ENCODE data around the gene FOXP2.

The FOXP2 gene

GRCh38 chr7:114627231-114627630 lies 212.6 kb downstream of the FOXP2 start:
- Histone ChIP-seq H4K20me1 (ENCODE audit: insufficient read depth, low read length) (no peaks in the 10 kb centered on the region), H3K9me3 (ENCODE audit: insufficient read depth, low read length) (no peaks in the 10 kb centered on the region), H3K27me3 (ENCODE audit: low read depth, low read length) (no peaks in the 10 kb centered on the region), H3K9ac (ENCODE audit: low read length) (no peak overlapping the region), H3K79me2 (ENCODE audit: low read length) (no peaks in the 10 kb centered on the region), H3K27ac (ENCODE audit: low read length) (no peak overlapping the region), H3K4me2 (ENCODE audit: low read length) (peak overlapping the region; percentile 41), H2AFZ (ENCODE audit: low read depth, low read length) (peak overlapping the region; percentile 32; the same call in 1 of the 2 replicates), H3K36me3 (replicated peaks; ENCODE audit: low read depth, low read length) (no peaks in the 10 kb centered on the region), H3K4me1 (ENCODE audit: low read length) (peaks cover 41% of the 10 kb centered on the region), H3K4me3 (ENCODE audit: low read length) (no peak overlapping the region)
- TF ChIP-seq CTCF (IDR thresholded peaks at IDR 0.05; ENCODE audit: low read depth, low read length) (no peak), EZH2phosphoT487 (IDR thresholded peaks at IDR 0.05; ENCODE audit: low read depth) (no peak)

DNA sequence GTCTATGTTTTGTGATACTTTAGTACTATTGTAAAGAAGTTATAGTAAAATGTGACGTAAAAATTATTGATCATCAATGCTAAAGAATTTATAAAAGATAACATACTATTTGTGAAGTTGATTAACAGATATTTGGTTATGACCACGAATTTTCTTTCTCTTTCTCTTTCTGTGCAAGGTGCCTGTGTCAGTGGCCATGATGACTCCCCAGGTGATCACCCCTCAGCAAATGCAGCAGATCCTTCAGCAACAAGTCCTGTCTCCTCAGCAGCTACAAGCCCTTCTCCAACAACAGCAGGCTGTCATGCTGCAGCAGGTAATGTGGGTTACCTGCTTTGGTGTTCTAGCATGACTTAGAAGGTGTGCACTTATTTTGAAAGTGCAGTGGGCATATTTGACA lies 213.7 kb downstream of the FOXP2 start:
- Histone ChIP-seq H3K4me1 (ENCODE audit: low read length) (peaks cover 42% of the 10 kb centered on the region), H3K27ac (ENCODE audit: low read length) (no peak overlapping the region), H3K4me2 (ENCODE audit: low read length) (0 out of 2 replicates have a peak overlapping the region, but pooled peaks have one; percentile 15), H3K9me3 (ENCODE audit: insufficient read depth, low read length) (no peaks in the 10 kb centered on the region), H3K27me3 (ENCODE audit: low read depth, low read length) (no peaks in the 10 kb centered on the region), H2AFZ (ENCODE audit: low read depth, low read length) (no peak overlapping the region), H3K4me3 (ENCODE audit: low read length) (no peak overlapping the region), H3K9ac (ENCODE audit: low read length) (no peak overlapping the region), H3K79me2 (ENCODE audit: low read length) (no peaks in the 10 kb centered on the region), H4K20me1 (ENCODE audit: insufficient read depth, low read length) (no peaks in the 10 kb centered on the region), H3K36me3 (replicated peaks; ENCODE audit: low read depth, low read length) (no peaks in the 10 kb centered on the region)
- no peak for TF ChIP-seq EZH2phosphoT487 (IDR thresholded peaks at IDR 0.05; ENCODE audit: low read depth)
- TF ChIP-seq CTCF (IDR thresholded peaks at IDR 0.05; ENCODE audit: low read depth, low read length) = no peak

DNA sequence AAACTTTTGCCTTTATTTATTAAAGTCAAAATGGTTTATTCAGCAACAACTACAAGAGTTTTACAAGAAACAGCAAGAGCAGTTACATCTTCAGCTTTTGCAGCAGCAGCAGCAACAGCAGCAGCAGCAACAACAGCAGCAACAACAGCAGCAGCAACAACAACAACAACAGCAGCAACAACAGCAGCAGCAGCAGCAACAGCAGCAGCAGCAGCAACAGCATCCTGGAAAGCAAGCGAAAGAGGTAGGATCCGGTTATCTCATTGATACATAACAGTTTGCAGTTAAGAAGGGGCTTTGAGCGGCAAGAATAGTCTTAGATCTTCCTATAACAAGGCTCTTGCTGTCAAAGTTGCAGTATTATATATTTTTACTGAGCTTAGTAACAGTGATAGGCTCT lies 215.1 kb downstream of the FOXP2 start:
- Histone ChIP-seq H3K4me3 (ENCODE audit: low read length) (no peak overlapping the region), H2AFZ (ENCODE audit: low read depth, low read length) (no peak overlapping the region), H3K4me1 (ENCODE audit: low read length) (peaks cover 42% of the 10 kb centered on the region), H3K27me3 (ENCODE audit: low read depth, low read length) (no peaks in the 10 kb centered on the region), H4K20me1 (ENCODE audit: insufficient read depth, low read length) (no peaks in the 10 kb centered on the region), H3K9ac (ENCODE audit: low read length) (no peak overlapping the region), H3K79me2 (ENCODE audit: low read length) (no peaks in the 10 kb centered on the region), H3K4me2 (ENCODE audit: low read length) (no peak overlapping the region; the same call in 1 of the 2 replicates), H3K9me3 (ENCODE audit: insufficient read depth, low read length) (no peaks in the 10 kb centered on the region), H3K27ac (ENCODE audit: low read length) (no peak overlapping the region), H3K36me3 (replicated peaks; ENCODE audit: low read depth, low read length) (no peaks in the 10 kb centered on the region)
- no peak for TF ChIP-seq CTCF (IDR thresholded peaks at IDR 0.05; ENCODE audit: low read depth, low read length)
- TF ChIP-seq EZH2phosphoT487 (IDR thresholded peaks at IDR 0.05; ENCODE audit: low read depth) = no peak

DNA sequence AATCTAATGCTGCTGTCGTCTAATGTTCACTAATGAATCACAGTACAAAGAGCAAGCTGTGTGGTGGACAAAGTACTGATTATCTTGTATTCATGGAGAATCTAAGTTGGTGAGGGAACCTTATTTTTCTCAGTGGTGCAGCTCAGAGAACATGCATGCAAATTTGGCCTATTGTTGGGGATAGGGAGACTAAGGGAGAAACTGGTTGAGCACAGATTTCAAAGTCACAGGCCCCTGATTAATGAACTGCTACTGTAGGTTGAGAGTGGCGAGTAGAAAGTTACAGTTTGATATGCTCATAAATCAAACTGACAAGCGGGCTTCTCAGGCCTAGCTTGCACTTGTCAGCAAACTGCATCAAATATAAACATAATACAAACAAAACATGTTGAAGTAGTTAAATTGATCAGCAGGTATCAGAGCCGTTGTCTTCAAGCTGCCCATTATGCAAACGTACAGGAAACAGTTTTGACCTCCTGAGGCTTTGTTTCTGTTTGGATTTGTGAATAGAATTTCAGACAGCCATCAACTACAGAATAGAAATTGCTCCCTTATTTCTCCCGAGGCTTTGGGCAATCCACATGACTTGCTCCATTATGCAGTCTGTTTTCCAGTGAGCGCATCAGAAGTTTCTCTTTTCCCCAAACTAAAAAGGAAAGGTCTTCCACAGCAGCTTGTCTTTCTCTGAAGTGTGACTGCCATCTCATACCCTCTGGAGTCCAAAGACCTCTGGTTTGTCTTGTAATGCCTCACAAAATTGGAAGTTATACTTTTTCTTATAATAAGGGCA lies 215.8 kb downstream of the FOXP2 start:
- H2AFZ ChIP-seq (ENCODE audit: low read depth, low read length) = peak overlapping the region; percentile 47
- H4K20me1 ChIP-seq (ENCODE audit: insufficient read depth, low read length) = no peaks in the 10 kb centered on the region
- H3K36me3 ChIP-seq (replicated peaks; ENCODE audit: low read depth, low read length) = no peaks in the 10 kb centered on the region
- H3K9ac ChIP-seq (ENCODE audit: low read length) = 0 out of 2 replicates have a peak overlapping the region, but pooled peaks have one; percentile 5
- peaks cover 42% of the 10 kb centered on the region for H3K4me1 ChIP-seq (ENCODE audit: low read length)
- no peaks in the 10 kb centered on the region for H3K9me3 ChIP-seq (ENCODE audit: insufficient read depth, low read length)
- peak overlapping the region; percentile 36 for H3K4me3 ChIP-seq (ENCODE audit: low read length)
- TF ChIP-seq EZH2phosphoT487 (IDR thresholded peaks at IDR 0.05; ENCODE audit: low read depth) (no peak), CTCF (IDR thresholded peaks at IDR 0.05; ENCODE audit: low read depth, low read length) (no peak)
- no peaks in the 10 kb centered on the region for H3K79me2 ChIP-seq (ENCODE audit: low read length)
- peak overlapping the region; percentile 58 for H3K4me2 ChIP-seq (ENCODE audit: low read length)
- no peak overlapping the region for H3K27ac ChIP-seq (ENCODE audit: low read length)
- H3K27me3 ChIP-seq (ENCODE audit: low read depth, low read length) = no peaks in the 10 kb centered on the region
